GM12878 (cell line): ENCODE measurements around the gene IL36G. TPM values are rescaled to one million over a fixed set of nuclear protein-coding genes. Genes with fewer than 3 reads are reported as not detected.

ENCODE experiments used
- ATAC-seq: fragments of 200-7000 bp; cut with Tn5 transposase; 3 replicates; pipeline ENCODE4 v1.9.1; 2020; ENCODE audit warnings: mild to moderate bottlenecking, moderate library complexity
- BruUV-seq: library from RNA; stranded (reverse); fragments of 400-500 nt; replicated peaks from 2 replicates; lab custom pipeline; 2021; lab: Mats Ljungman, UMichigan
- CTCF ChIA-PET: fragments of 300-600 bp; sonication (Branson Sonifier 250); formaldehyde crosslinking; extraction: SDS; loops from one replicate; lab custom pipeline; 2021; ENCODE audit warnings: inconsistent platforms; lab: Yijun Ruan, JAX
- POLR2A ChIA-PET: fragments of 350-600 bp; formaldehyde crosslinking; extraction: SDS; loops from one replicate; lab custom pipeline; 2021; ENCODE audit warnings: inconsistent platforms; lab: Charles Lee
- RAD21 ChIA-PET: fragments of 300-600 bp; sonication (Branson Sonifier 250); formaldehyde crosslinking; loops from one replicate; lab custom pipeline; 2023; ENCODE audit warnings: antibody characterized with exemption; ENCODE audit not compliant: unreplicated experiment; lab: Charles Lee
- SMC1A ChIA-PET: fragments of 300-600 bp; sonication (Branson Sonifier 250); formaldehyde crosslinking; loops from one replicate; lab custom pipeline; 2023; ENCODE audit not compliant: unreplicated experiment, uncharacterized antibody; lab: Charles Lee
- DNase-seq: peaks from one replicate; pipeline ENCODE4 v3.0.0-alpha.2; 2011; ENCODE audit warnings: low read depth, low spot score
- FAIRE-seq: peaks from 3 replicates; lab custom pipeline; 2011; peaks lifted over from hg19 to GRCh38; lab: Jason Lieb, UNC
- H2AFZ ChIP-seq: 2 replicates; pipeline ENCODE4 v1.6.0; 2011; ENCODE audit warnings: low read depth, low read length, control low read depth; ENCODE audit not compliant: control insufficient read depth
- H3K27ac ChIP-seq: 2 replicates; pipeline ENCODE4 v1.5.1; 2011; ENCODE audit warnings: control low read depth; ENCODE audit not compliant: control insufficient read depth, insufficient read depth
- H3K27me3 ChIP-seq, 2 experiments: replicated peaks in 1 of 2; 2 replicates each; pipeline versions ENCODE4 v1.6.0 to v1.6.1; 2011; ENCODE audit warnings: low read length in 1 of 2; ENCODE audit not compliant: control insufficient read depth in 2 of 2, insufficient read depth in 2 of 2
- H3K36me3 ChIP-seq, 2 experiments: 2 replicates each; pipeline ENCODE4 v1.5.1; 2011; ENCODE audit warnings: low read length in 1 of 2; ENCODE audit not compliant: control insufficient read depth in 2 of 2, insufficient read depth in 2 of 2
- H3K4me1 ChIP-seq: 2 replicates; pipeline ENCODE4 v1.6.1; 2011; ENCODE audit warnings: mild to moderate bottlenecking, low read length, moderate library complexity, mixed read lengths; ENCODE audit not compliant: control insufficient read depth, insufficient read depth
- H3K4me2 ChIP-seq: 2 replicates; pipeline ENCODE4 v1.6.0; 2011; ENCODE audit warnings: control low read depth; ENCODE audit not compliant: control insufficient read depth, insufficient read depth
- H3K4me3 ChIP-seq: fragments of 200-600 bp; sonication (generic); 2 replicates; pipeline ENCODE4 v1.5.1; 2016
- H3K79me2 ChIP-seq: 2 replicates; pipeline ENCODE4 v1.6.0; 2011; ENCODE audit warnings: low read length; ENCODE audit not compliant: control insufficient read depth, insufficient read depth
- H3K9ac ChIP-seq: 2 replicates; pipeline ENCODE4 v1.8.0; 2011; ENCODE audit warnings: low read length, control low read depth, mixed read lengths; ENCODE audit not compliant: control insufficient read depth, insufficient read depth
- H3K9me3 ChIP-seq: replicated peaks from 3 replicates; pipeline ENCODE4 v1.5.1; 2011; ENCODE audit warnings: mild to moderate bottlenecking, low read length; ENCODE audit not compliant: control insufficient read depth, insufficient read depth
- H4K20me1 ChIP-seq: 2 replicates; pipeline ENCODE4 v1.6.0; 2011; ENCODE audit not compliant: control insufficient read depth, insufficient read depth
- BCLAF1 ChIP-seq: fragments of 450-650 bp; IDR thresholded peaks from 2 replicates; pipeline ENCODE4 v1.6.1; 2017; ENCODE audit warnings: antibody characterized with exemption, mild to moderate bottlenecking, moderate library complexity
- CHD4 ChIP-seq: fragments of 200-600 bp; sonication (generic); IDR thresholded peaks from 2 replicates; pipeline ENCODE4 v1.6.1; 2016; ENCODE audit warnings: mild to moderate bottlenecking
- CTCF ChIP-seq, 3 experiments: IDR thresholded peaks in 2 of 3; conservative IDR thresholded peaks in 1 of 3; 2 replicates each; pipeline ENCODE4 v1.5.1; 2011; ENCODE audit warnings: low read depth in 3 of 3, low read length in 3 of 3, mild to moderate bottlenecking in 3 of 3, control low read depth in 2 of 3, moderate library complexity in 2 of 3, inconsistent platforms in 1 of 3, mixed read lengths in 1 of 3; ENCODE audit not compliant: control insufficient read depth in 2 of 3, insufficient read depth in 1 of 3; ENCODE audit errors: extremely low read depth in 1 of 3
- IKZF2 ChIP-seq, 2 experiments: fragments of 450-650 bp; IDR thresholded peaks; 2 replicates each; pipeline ENCODE4 v1.6.1; 2017; ENCODE audit warnings: mild to moderate bottlenecking in 2 of 2, moderate library complexity in 2 of 2
- MTA3 ChIP-seq: IDR thresholded peaks from 2 replicates; pipeline ENCODE4 v1.6.1; 2012; ENCODE audit warnings: low read length, inconsistent platforms, borderline replicate concordance
- POLR2AphosphoS5 ChIP-seq: IDR thresholded peaks from 2 replicates; pipeline ENCODE4 v1.6.1; 2011; ENCODE audit warnings: mild to moderate bottlenecking, low read length, inconsistent platforms
- RELA ChIP-seq: fragments of 450-650 bp; IDR thresholded peaks from 2 replicates; pipeline ENCODE4 v1.8.0; 2014; ENCODE audit warnings: borderline replicate concordance; ENCODE audit not compliant: partially characterized antibody
- SPI1 ChIP-seq: IDR thresholded peaks from 2 replicates; pipeline ENCODE4 v1.6.1; 2011; ENCODE audit warnings: low read depth, mild to moderate bottlenecking, low read length, moderate library complexity, borderline replicate concordance; ENCODE audit not compliant: insufficient read depth
- TCF12 ChIP-seq: IDR thresholded peaks from 2 replicates; pipeline ENCODE4 v1.6.1; 2011; ENCODE audit warnings: low read depth, mild to moderate bottlenecking, low read length
- ZBTB4 ChIP-seq: fragments of 450-650 bp; formaldehyde crosslinking; IDR thresholded peaks from 2 replicates; pipeline ENCODE4 v1.4.0; 2022; ENCODE audit warnings: mild to moderate bottlenecking, moderate library complexity
- ZNF207 ChIP-seq: fragments of 450-650 bp; IDR thresholded peaks from 2 replicates; pipeline ENCODE4 v1.6.1; 2014; ENCODE audit warnings: antibody characterized with exemption, mild to moderate bottlenecking, borderline replicate concordance
- ZNF24 ChIP-seq: fragments of 450-650 bp; IDR thresholded peaks from 2 replicates; pipeline ENCODE4 v1.6.1; 2017; ENCODE audit warnings: antibody characterized with exemption, mild to moderate bottlenecking
- ZNF384 ChIP-seq: IDR thresholded peaks from 2 replicates; pipeline ENCODE4 v1.6.1; 2012; ENCODE audit warnings: low read depth, mild to moderate bottlenecking, low read length, improper control_type of control experiment, borderline replicate concordance
- WGBS: methylation state at CpG from one replicate; pipeline ENCODE4 v1.1.6; 2016; ENCODE audit warnings: low lambda C conversion rate; ENCODE audit not compliant: insufficient replicate concordance, insufficient coverage; ENCODE audit errors: missing lambda C conversion rate; 5-methylcytosine and 5-hydroxymethylcytosine counted together
- in situ Hi-C: fragments of 300-500 bp; cut with MboI; formaldehyde crosslinking; loops from 9 replicates; pipeline ENCODE4 v1.14.3; 2018; ENCODE audit warnings: mixed read lengths
- intact Hi-C: fragments of 100-400 bp; cut with micrococcal nuclease; formaldehyde crosslinking; loops from one replicate; pipeline ENCODE4 v1.14.2; 2022; ENCODE audit not compliant: unreplicated experiment
- polyA plus RNA-seq, 11 experiments: library from polyadenylated mRNA; depleted of rRNA in 4 of 11; unstranded in 6 of 11; stranded (reverse) in 5 of 11; fragments of >200 nt; fragmentation: Nextera tagmentation in 4 of 11; fragmentation: Illumina TruSeq in 1 of 11; extraction: Ambion mirVana in 4 of 11; extraction: Trizol in 1 of 11; gene quantifications; 1 replicate in 1 of 11; 2 replicates in 10 of 11; pipeline versions ENCODE4 v1.2.1 to v1.2.3, GENCODE V29; 2011 to 2016; ENCODE audit warnings: inconsistent platforms in 2 of 11, missing spikeins in 2 of 11, low read depth in 1 of 11
- total RNA-seq, 4 experiments: library from RNA; depleted of rRNA in 3 of 4; stranded (reverse); fragments of >200 nt in 3 of 4; fragmentation: Illumina TruSeq in 1 of 4; extraction: Trizol in 1 of 4; gene quantifications; 2 replicates each; pipeline versions ENCODE4 v1.2.1 to v1.2.3, GENCODE V29; 2013 to 2021

IL36G gene
- total and polyA plus RNA-seq, 10 of the 15 experiments (the other 5 are each of a cell fraction or from before 2014, with no cell fraction given) = 0.10 TPM; not detected in 9

- POLR2A ChIA-PET = interaction anchor here (0.7 kb wide), 1 partner anchor 386 kb away, joined by 3 read pairs; no protein-coding TSS in a partner anchor
Observed at GRCh38 chr2:112959109-112959812, 18.5 kb upstream of the IL36G start.

More at GRCh38 chr2:112959109-112959812, 18.5 kb upstream of the IL36G start:
- ChIA-PET CTCF (interaction anchor here (0.5 to 5.3 kb wide), 24 partner anchors 8 to 335 kb away, joined by 3 to 54 read pairs (median 4); no protein-coding TSS in a partner anchor), SMC1A (interaction anchor here (0.6 to 1.8 kb wide), 9 partner anchors 18 to 1003 kb away, joined by 3 to 6 read pairs (median 3); partner anchors contain the start of gene IL36G), RAD21 (interaction anchor here (0.6 to 1.0 kb wide), 8 partner anchors 17 to 259 kb away, joined by 3 to 9 read pairs (median 3); no protein-coding TSS in a partner anchor)
- ATAC-seq = no peak
- FAIRE-seq = no peak
- DNase-seq = no peak
- Histone ChIP-seq H3K79me2 (no peaks in the 10 kb centered on the region), H3K9me3 (no peaks in the 10 kb centered on the region), H3K4me3 (no peak overlapping the region), H3K4me2 (no peak overlapping the region), H3K36me3 (no peaks in the 10 kb centered on the region), H3K9ac (no peak overlapping the region), H3K27me3 (peaks cover 0 to 5% of the 10 kb centered on the region in 2 experiments; a peak in 3 of 4 replicates), H3K27ac (no peak overlapping the region), H2AFZ (no peak overlapping the region), H4K20me1 (no peaks in the 10 kb centered on the region), H3K4me1 (no peaks in the 10 kb centered on the region)
- 49% methylated on average over 14 of the region's 14 CpGs for WGBS
- TF ChIP-seq CHD4 (no peak), SPI1 (no peak), POLR2AphosphoS5 (no peak), ZNF24 (no peak), IKZF2 (IDR thresholded peaks at IDR 0.05) (no peak), BCLAF1 (no peak), ZBTB4 (no peak), ZNF384 (no peak), ZNF207 (no peak), TCF12 (no peak), CTCF (IDR thresholded peaks at IDR 0.05 in 2 of 3, conservative IDR thresholded peaks at IDR 0.05 in 1 of 3; ENCODE audit: control insufficient read depth in 2 of 3, extremely low read depth in 1 of 3, insufficient read depth in 1 of 3, low read depth in 3 of 3, low read length in 3 of 3) (no peak; a peak in 1 of 6 replicates), RELA (no peak), MTA3 (no peak)
- in situ Hi-C loops = loop anchor here (10.0 kb wide), 1 partner anchor 344 kb away; no protein-coding TSS in a partner anchor
- no TSS peak for BruUV-seq
- intact Hi-C loops = loop anchor here (1.0 to 5.0 kb wide), 2 partner anchors 210 to 357 kb away; no protein-coding TSS in a partner anchor
